Hematopoietic multipotent progenitor cell (in vitro differentiated cells): ENCODE measurements around the gene RGS5. TPM values are rescaled to one million over a fixed set of nuclear protein-coding genes. Genes with fewer than 3 reads are reported as not detected.
"Not testable (repeated sequence)": the region's sequence is repeated elsewhere in the genome, so short reads cannot be mapped to it uniquely, and the experiment has no call there.

Experiments used
- DNase-seq, 3 donors: peaks; one replicate each; pipeline ENCODE4 v3.0.0-alpha.2; 2011 to 2015; ENCODE audit warnings: low read depth in 2 of 3, low spot score in 2 of 3
- total RNA-seq: library from RNA; depleted of rRNA; stranded (reverse); fragments of >200 nt; gene quantifications from one replicate; pipeline ENCODE4 v1.2.3, GENCODE V29; 2012

Gene RGS5
- 0.27 TPM for total RNA-seq

GRCh38 chr1:163202833-163203451 is at the start of gene RGS5:
RGS5 (minus strand) TSS chr1:163202916; CDS start chr1:163202835, 81 bp downstream.
- no peak for DNase-seq

GRCh38 chr1:163250382-163250974 is 47.8 kb upstream of the RGS5 start:
- DNase-seq, result no peak

- no peak for DNase-seq
These were observed 45.3 kb upstream of the RGS5 start for GRCh38 chr1:163248064-163248463.

- DNase-seq, result not testable (repeated sequence)
These were observed 41.9 kb upstream of the RGS5 start for GRCh38 chr1:163244648-163245047.

- DNase-seq, result no peak
These were observed 39.0 kb upstream of the RGS5 start for GRCh38 chr1:163241746-163242145.

- DNase-seq, result no peak
These were observed 38.0 kb upstream of the RGS5 start for GRCh38 chr1:163240705-163241104.

- not testable (repeated sequence) for DNase-seq
These were observed 30.9 kb upstream of the RGS5 start for GRCh38 chr1:163233643-163234042.

GRCh38 chr1:163231385-163231784 is 28.7 kb upstream of the RGS5 start:
- DNase-seq, result no peak

GRCh38 chr1:163230827-163231226 is 28.1 kb upstream of the RGS5 start:
- no peak for DNase-seq

- not testable (repeated sequence) for DNase-seq
These were observed 25.6 kb upstream of the RGS5 start for GRCh38 chr1:163228271-163228670.

GRCh38 chr1:163227126-163227525 is 24.4 kb upstream of the RGS5 start:
- no peak for DNase-seq

- DNase-seq, result no peak
These were observed 10.9 kb upstream of the RGS5 start for GRCh38 chr1:163213626-163214025.

GRCh38 chr1:163211667-163212066 is 9.0 kb upstream of the RGS5 start:
- no peak for DNase-seq

GRCh38 chr1:163205513-163205912 is 2.8 kb upstream of the RGS5 start:
- no peak for DNase-seq

- DNase-seq, result no peak
These were observed 845 bp upstream of the RGS5 start for GRCh38 chr1:163203561-163203960.

- DNase-seq, result no peak
These were observed 810 bp downstream of the RGS5 start for GRCh38 chr1:163201906-163202305.

GRCh38 chr1:163197022-163197421 is 5.7 kb downstream of the RGS5 start:
- no peak for DNase-seq

GRCh38 chr1:163196449-163196787 is 6.3 kb downstream of the RGS5 start:
- DNase-seq, result no peak

GRCh38 chr1:163195728-163196448 is 6.8 kb downstream of the RGS5 start:
- DNase-seq, result peak in 2 of 3 donors; percentile 9 to 22

GRCh38 chr1:163191301-163191700 is 11.4 kb downstream of the RGS5 start:
- DNase-seq, result no peak

GRCh38 chr1:163188947-163189346 is 13.8 kb downstream of the RGS5 start:
- DNase-seq, result no peak

GRCh38 chr1:163187849-163188248 is 14.9 kb downstream of the RGS5 start:
- DNase-seq, result no peak
